GM12874 (cell line): ENCODE data around the gene NME5.

ENCODE experiments used
- CTCF ChIP-seq: IDR thresholded peaks from 2 replicates; pipeline ENCODE4 v1.5.1; 2011; ENCODE audit warnings: low read depth, mild to moderate bottlenecking, control low read depth, low read length, moderate library complexity; ENCODE audit not compliant: insufficient read depth

The NME5 gene

GRCh38 chr5:138128334-138128733, 10.9 kb downstream of the NME5 start:
- TF ChIP-seq CTCF, result no peak

GRCh38 chr5:138115254-138115653, 24.0 kb downstream of the NME5 start:
- no peak for TF ChIP-seq CTCF

GRCh38 chr5:138111937-138112336, 27.3 kb downstream of the NME5 start:
- no peak for TF ChIP-seq CTCF

GRCh38 chr5:138111181-138111580, 28.0 kb downstream of the NME5 start:
- TF ChIP-seq CTCF, result no peak

- no peak for TF ChIP-seq CTCF
Measured at GRCh38 chr5:138110266-138110963, 28.8 kb downstream of the NME5 start.

GRCh38 chr5:138109463-138110265, 29.6 kb downstream of the NME5 start:
- TF ChIP-seq CTCF, result no peak

- TF ChIP-seq CTCF, result no peak
Measured at GRCh38 chr5:138107213-138107612, 32.0 kb downstream of the NME5 start.
